ENCODE data around the gene CYP1A2.

The CYP1A2 gene

GRCh38 chr15:74748322-74748946 lies at the start of gene CYP1A2:
TSS of gene CYP1A2 (plus strand) at chr15:74748845. CDS start at chr15:74749739, 894 bp downstream.
- Mint-ChIP-seq H3K9me3 (no peaks in the 10 kb centered on the region), H3K27ac (no peak within 1 kb of the TSS)

GRCh38 chr15:74709011-74709410 lies 39.6 kb upstream of the CYP1A2 start:
- Mint-ChIP-seq H3K27me3 (peaks cover 14% of the 10 kb centered on the region), H3K4me3 (no peak overlapping the region), H3K4me1 (ENCODE audit: low read depth) (peaks cover 2% of the 10 kb centered on the region), H3K9me3 (no peaks in the 10 kb centered on the region), H3K36me3 (ENCODE audit: low read depth) (no peaks in the 10 kb centered on the region), H3K27ac (no peak overlapping the region)
- DNase-seq, result no peak

More at GRCh38 chr15:74748322-74748946, at the start of gene CYP1A2:
- Mint-ChIP-seq H3K36me3 (ENCODE audit: low read depth) (no peaks in the 10 kb centered on the region), H3K4me3 (no peak within 1 kb of the TSS), H3K27me3 (no peaks in the 10 kb centered on the region), H3K4me1 (ENCODE audit: low read depth) (no peaks in the 10 kb centered on the region)
- no peak for DNase-seq

- Mint-ChIP-seq H3K36me3 (ENCODE audit: low read depth) (no peaks in the 10 kb centered on the region), H3K9me3 (no peaks in the 10 kb centered on the region), H3K27me3 (peaks cover 14% of the 10 kb centered on the region), H3K4me3 (no peak overlapping the region), H3K27ac (no peak overlapping the region), H3K4me1 (ENCODE audit: low read depth) (peaks cover 2% of the 10 kb centered on the region)
- DNase-seq, result no peak
Measured at GRCh38 chr15:74709892-74710291, 38.8 kb upstream of the CYP1A2 start.

GRCh38 chr15:74710319-74711094 lies 38.1 kb upstream of the CYP1A2 start:
- no peak for DNase-seq
- H3K4me3 Mint-ChIP-seq, result no peak overlapping the region
- H3K36me3 Mint-ChIP-seq (ENCODE audit: low read depth), result no peaks in the 10 kb centered on the region
- no peak overlapping the region for H3K27ac Mint-ChIP-seq
- peaks cover 2% of the 10 kb centered on the region for H3K4me1 Mint-ChIP-seq (ENCODE audit: low read depth)
- peaks cover 11% of the 10 kb centered on the region for H3K27me3 Mint-ChIP-seq
- no peaks in the 10 kb centered on the region for H3K9me3 Mint-ChIP-seq

GRCh38 chr15:74712311-74712710 lies 36.3 kb upstream of the CYP1A2 start:
- Mint-ChIP-seq H3K4me1 (ENCODE audit: low read depth) (peaks cover 2% of the 10 kb centered on the region), H3K9me3 (no peaks in the 10 kb centered on the region), H3K27ac (no peak overlapping the region), H3K27me3 (peaks cover 2% of the 10 kb centered on the region), H3K4me3 (no peak overlapping the region), H3K36me3 (ENCODE audit: low read depth) (no peaks in the 10 kb centered on the region)
- DNase-seq, result no peak

GRCh38 chr15:74716651-74717050 lies 32.0 kb upstream of the CYP1A2 start:
- H3K4me1 Mint-ChIP-seq (ENCODE audit: low read depth), result no peaks in the 10 kb centered on the region
- no peaks in the 10 kb centered on the region for H3K36me3 Mint-ChIP-seq (ENCODE audit: low read depth)
- H3K27me3 Mint-ChIP-seq, result no peaks in the 10 kb centered on the region
- DNase-seq, result no peak
- no peaks in the 10 kb centered on the region for H3K9me3 Mint-ChIP-seq
- H3K4me3 Mint-ChIP-seq, result no peak overlapping the region
- H3K27ac Mint-ChIP-seq, result no peak overlapping the region

- DNase-seq, result no peak
- Mint-ChIP-seq H3K4me1 (ENCODE audit: low read depth) (peaks cover 12% of the 10 kb centered on the region), H3K27ac (no peak overlapping the region), H3K4me3 (no peak overlapping the region), H3K27me3 (peaks cover 7% of the 10 kb centered on the region), H3K36me3 (ENCODE audit: low read depth) (no peaks in the 10 kb centered on the region), H3K9me3 (no peaks in the 10 kb centered on the region)
Measured at GRCh38 chr15:74722591-74722990, 26.1 kb upstream of the CYP1A2 start.

- Mint-ChIP-seq H3K9me3 (no peaks in the 10 kb centered on the region), H3K36me3 (ENCODE audit: low read depth) (no peaks in the 10 kb centered on the region), H3K4me1 (ENCODE audit: low read depth) (peaks cover 12% of the 10 kb centered on the region), H3K27me3 (peaks cover 12% of the 10 kb centered on the region), H3K4me3 (no peak overlapping the region), H3K27ac (no peak overlapping the region)
- no peak for DNase-seq
Measured at GRCh38 chr15:74723187-74723586, 25.5 kb upstream of the CYP1A2 start.

GRCh38 chr15:74723754-74724334 lies 24.8 kb upstream of the CYP1A2 start:
- Mint-ChIP-seq H3K27me3 (peaks cover 12% of the 10 kb centered on the region), H3K4me1 (ENCODE audit: low read depth) (peaks cover 12% of the 10 kb centered on the region), H3K27ac (no peak overlapping the region), H3K36me3 (ENCODE audit: low read depth) (no peaks in the 10 kb centered on the region), H3K9me3 (no peaks in the 10 kb centered on the region), H3K4me3 (no peak overlapping the region)
- no peak for DNase-seq

- DNase-seq, result peak; percentile 37
- peak overlapping the region; percentile 41 for H3K27ac Mint-ChIP-seq
- H3K9me3 Mint-ChIP-seq, result no peaks in the 10 kb centered on the region
- no peaks in the 10 kb centered on the region for H3K36me3 Mint-ChIP-seq (ENCODE audit: low read depth)
- peak overlapping the region; percentile 72 for H3K4me3 Mint-ChIP-seq
- H3K4me1 Mint-ChIP-seq (ENCODE audit: low read depth), result peaks cover 12% of the 10 kb centered on the region
- H3K27me3 Mint-ChIP-seq, result peaks cover 12% of the 10 kb centered on the region
Measured at GRCh38 chr15:74724570-74725224, 23.9 kb upstream of the CYP1A2 start.

- peaks cover 12% of the 10 kb centered on the region for H3K4me1 Mint-ChIP-seq (ENCODE audit: low read depth)
- no peaks in the 10 kb centered on the region for H3K9me3 Mint-ChIP-seq
- H3K27me3 Mint-ChIP-seq, result peaks cover 16% of the 10 kb centered on the region
- peak within 1 kb of the TSS; percentile 41 for H3K27ac Mint-ChIP-seq
- H3K36me3 Mint-ChIP-seq (ENCODE audit: low read depth), result no peaks in the 10 kb centered on the region
- peak within 1 kb of the TSS; percentile 72 for H3K4me3 Mint-ChIP-seq
- DNase-seq, result peak; percentile 69
Measured at GRCh38 chr15:74725225-74725774, 23.3 kb upstream of the CYP1A2 start, which contains the start of gene CYP1A1. TSS of gene CYP1A1 (minus strand) at chr15:74725528. CDS start at chr15:74723097, 2,431 bp downstream.

GRCh38 chr15:74725845-74726773 lies 22.5 kb upstream of the CYP1A2 start:
- Mint-ChIP-seq H3K4me1 (ENCODE audit: low read depth) (peaks cover 12% of the 10 kb centered on the region), H3K27ac (peak overlapping the region; percentile 74), H3K36me3 (ENCODE audit: low read depth) (no peaks in the 10 kb centered on the region), H3K9me3 (no peaks in the 10 kb centered on the region), H3K27me3 (peaks cover 18% of the 10 kb centered on the region), H3K4me3 (peak overlapping the region; percentile 72)
- DNase-seq, result peak; percentile 83

- DNase-seq, result no peak
- Mint-ChIP-seq H3K27ac (peak overlapping the region; percentile 74), H3K4me1 (ENCODE audit: low read depth) (peaks cover 12% of the 10 kb centered on the region), H3K36me3 (ENCODE audit: low read depth) (no peaks in the 10 kb centered on the region), H3K27me3 (peaks cover 25% of the 10 kb centered on the region), H3K9me3 (no peaks in the 10 kb centered on the region), H3K4me3 (peak overlapping the region; percentile 72)
Measured at GRCh38 chr15:74726774-74727164, 21.9 kb upstream of the CYP1A2 start.
